Hematopoietic multipotent progenitor cell treated with erythropoietin and hydrocortisone succinate and interleukin-3 and kit ligand, for 17 days (in vitro differentiated cells): ENCODE measurements around the gene CYP2R1.
A peak's percentile ranks its signal among the peaks of the same experiment; 100 is the strongest.

Experiments used
- DNase-seq: peaks from one replicate; pipeline ENCODE4 v3.0.0-alpha.2; 2015; ENCODE audit warnings: low spot score

Gene CYP2R1

GRCh38 chr11:14892036-14892556 is at the start of gene CYP2R1:
Gene CYP2R1 (minus strand): TSS chr11:14892231. CDS start chr11:14892205, 26 bp downstream.
- DNase-seq, result peak; percentile 84

- no peak for DNase-seq
Measured at GRCh38 chr11:14938936-14939335, 46.9 kb upstream of the CYP2R1 start.

DNA sequence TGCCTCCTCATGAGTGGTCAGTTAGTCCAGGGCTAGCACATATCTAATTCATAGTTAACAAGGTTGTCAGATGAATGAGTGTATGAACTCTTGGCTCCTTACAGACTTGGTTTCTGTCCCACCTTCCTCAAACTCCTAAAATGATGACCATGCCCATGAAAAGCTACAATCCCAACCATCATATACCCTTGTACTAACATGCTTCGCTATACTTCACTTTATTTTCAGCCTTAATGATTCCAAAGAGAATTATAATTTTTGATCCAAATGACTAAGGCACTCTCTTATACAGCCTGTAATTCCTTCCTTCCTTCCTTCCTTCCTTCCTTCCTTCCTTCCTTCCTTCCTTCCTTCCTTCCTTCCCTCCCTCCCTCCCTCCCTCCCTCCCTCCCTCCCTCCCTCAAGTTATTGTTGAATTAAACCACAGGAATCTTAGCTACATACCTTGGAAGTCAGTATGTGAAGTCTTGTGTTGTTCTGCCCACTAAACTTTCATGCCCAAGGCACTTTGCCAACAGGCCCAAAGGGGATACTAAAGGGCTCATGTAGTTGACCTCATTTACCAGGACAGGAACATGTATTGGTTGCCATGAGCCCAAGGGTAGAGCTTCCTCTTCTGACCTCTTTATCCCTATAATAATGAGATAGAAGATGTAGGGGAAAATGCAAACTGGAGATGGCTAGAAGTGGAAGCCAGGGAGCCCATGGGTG is 42.8 kb upstream of the CYP2R1 start:
- DNase-seq, result no peak

- DNase-seq, result no peak
Measured at GRCh38 chr11:14932447-14932846, 40.4 kb upstream of the CYP2R1 start.

GRCh38 chr11:14930369-14930768 is 38.3 kb upstream of the CYP2R1 start:
- DNase-seq, result no peak

- DNase-seq, result no peak
Measured at GRCh38 chr11:14927146-14927545, 35.1 kb upstream of the CYP2R1 start.

DNA sequence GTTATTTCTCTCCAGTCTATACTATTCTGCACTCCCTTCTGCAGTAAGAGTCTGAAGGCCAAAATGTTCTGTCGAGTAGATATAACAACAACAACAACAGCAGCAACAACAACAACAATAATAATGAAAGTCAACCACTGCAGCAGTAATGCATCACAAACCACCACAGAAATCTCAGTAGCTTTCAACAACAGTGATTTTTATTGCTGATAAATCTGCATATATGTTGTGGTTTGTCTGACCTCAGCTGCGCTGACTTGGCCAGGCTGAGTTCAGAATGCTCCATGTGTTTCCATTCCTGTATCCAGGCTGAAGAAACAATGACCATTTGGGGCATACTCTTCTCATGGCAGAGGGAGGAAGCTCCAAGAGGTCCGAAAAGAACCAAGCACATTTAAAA is 32.3 kb upstream of the CYP2R1 start:
- DNase-seq, result no peak

DNA sequence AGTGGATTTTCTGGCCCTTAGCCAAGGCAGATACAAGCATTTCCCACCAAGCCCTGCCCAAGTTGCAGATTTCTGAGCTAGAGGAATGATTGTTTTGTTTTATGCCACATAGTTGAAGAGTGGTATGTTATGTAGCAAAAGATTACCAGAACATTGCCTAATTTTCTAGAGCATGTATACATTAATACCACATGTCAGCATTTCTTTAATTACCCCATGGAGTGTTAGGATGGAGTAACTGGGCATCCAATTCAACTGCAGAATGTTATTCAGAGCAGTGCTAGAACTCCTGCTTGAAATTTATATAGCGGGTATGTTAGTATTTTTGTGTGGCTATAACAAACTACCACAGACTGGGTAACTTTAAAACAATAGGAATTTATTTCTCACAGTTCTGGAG is 24.4 kb upstream of the CYP2R1 start:
- DNase-seq, result no peak

DNA sequence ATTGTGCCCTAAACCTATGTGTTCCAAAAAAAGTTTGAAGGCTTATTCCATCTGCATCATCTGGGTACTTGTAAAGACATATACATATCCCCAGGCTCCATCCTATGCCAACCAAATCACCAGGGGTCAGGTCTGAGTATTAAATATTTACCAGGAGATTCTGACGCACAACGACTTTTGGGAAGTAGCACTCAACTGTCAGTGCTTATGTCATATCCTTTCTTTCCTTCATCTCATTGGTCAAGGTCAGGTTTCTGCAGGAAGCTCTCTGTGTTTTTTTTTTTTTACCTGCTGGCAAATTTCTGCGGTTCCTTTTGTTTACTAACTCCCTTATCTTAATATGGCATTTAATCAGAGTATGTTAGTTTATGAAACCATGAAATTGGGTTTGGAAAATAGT is 22.5 kb upstream of the CYP2R1 start:
- DNase-seq, result no peak

- no peak for DNase-seq
Measured at GRCh38 chr11:14908214-14908880, 16.3 kb upstream of the CYP2R1 start.

DNA sequence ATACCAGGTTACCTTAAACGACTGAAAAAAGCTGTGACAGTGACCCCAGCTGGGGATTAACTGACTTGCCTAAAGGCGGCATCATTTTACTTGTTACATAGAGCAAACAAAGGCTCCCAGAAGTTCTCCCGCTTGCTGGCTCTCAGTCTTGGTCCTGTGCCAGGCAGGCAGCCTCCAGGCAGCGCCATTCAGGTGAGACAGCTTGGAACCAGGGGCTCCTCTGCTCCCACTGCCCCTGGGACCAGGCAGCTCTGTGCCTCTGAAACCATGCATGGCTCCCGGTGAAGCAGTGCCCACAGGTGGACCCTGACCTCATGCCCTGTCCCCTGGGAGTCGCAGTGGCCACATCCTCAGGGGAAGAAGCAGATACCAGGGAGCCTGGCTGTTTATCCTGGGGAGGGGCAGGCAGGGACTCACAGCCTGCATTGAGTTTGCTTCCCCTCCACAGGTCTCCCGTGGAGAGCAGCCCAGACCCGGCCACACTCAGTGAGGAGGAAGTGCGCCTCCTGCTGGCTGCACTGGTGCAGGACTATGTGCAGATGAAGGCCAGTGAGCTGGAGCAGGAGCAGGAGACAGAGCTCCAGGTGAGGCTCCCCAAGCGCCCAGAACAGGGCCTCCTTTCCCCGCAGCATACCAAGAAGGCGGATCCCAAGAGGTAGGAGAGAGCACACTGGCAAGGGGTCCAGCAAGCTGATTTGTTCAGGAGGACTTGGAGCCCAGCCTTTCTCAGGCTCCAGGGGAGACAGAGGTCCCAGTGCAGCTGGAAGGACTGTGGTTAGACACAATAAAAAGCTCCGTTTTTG is 15.6 kb upstream of the CYP2R1 start:
- peak; percentile 72 for DNase-seq

DNA sequence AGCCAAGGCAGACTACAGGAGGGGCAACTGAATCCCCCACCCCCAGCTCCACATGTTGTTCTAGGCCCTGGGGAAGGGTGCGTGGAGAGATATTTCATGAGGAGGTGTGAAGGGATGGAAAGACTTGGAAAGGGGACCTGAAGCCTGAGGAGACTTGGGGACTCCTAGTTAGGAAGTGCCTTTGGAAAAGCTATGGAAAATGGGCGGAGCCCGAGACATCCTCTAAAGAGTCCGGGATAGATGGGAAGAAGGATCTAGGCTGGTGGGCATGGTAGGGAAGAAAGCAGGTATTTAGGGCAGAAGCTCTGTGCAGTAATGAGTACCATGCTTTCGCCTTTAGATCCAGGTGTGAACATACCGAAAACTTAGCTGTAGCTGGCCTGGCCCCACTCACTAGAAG is 15.0 kb upstream of the CYP2R1 start:
- DNase-seq, result no peak

- DNase-seq, result no peak
Measured at GRCh38 chr11:14906578-14906977, 14.5 kb upstream of the CYP2R1 start.

- peak; percentile 7 for DNase-seq
Measured at GRCh38 chr11:14905104-14906033, 13.3 kb upstream of the CYP2R1 start.

- DNase-seq, result peak; percentile 64
Measured at GRCh38 chr11:14904745-14905103, 12.7 kb upstream of the CYP2R1 start.

- DNase-seq, result no peak
Measured at GRCh38 chr11:14902650-14903350, 10.8 kb upstream of the CYP2R1 start.

DNA sequence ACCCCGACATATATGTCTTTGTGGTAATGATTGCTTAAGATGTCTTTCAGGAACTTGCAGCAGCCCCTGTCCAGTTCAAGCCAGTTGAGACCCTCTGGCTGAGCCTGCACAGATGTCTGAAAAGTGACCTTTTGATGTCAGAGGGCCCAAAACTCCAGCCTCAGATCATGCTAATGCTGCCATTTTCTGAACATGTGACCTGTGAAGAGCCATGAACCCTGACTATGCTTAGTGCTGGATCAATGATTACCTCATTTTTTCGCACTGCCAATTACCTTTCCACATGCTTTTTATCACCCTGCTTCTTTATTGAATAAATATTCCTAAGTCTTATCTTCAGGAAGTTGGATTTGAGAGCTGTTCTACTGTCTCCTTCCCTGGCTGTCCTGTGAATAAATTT is 6.9 kb upstream of the CYP2R1 start:
- no peak for DNase-seq

DNA sequence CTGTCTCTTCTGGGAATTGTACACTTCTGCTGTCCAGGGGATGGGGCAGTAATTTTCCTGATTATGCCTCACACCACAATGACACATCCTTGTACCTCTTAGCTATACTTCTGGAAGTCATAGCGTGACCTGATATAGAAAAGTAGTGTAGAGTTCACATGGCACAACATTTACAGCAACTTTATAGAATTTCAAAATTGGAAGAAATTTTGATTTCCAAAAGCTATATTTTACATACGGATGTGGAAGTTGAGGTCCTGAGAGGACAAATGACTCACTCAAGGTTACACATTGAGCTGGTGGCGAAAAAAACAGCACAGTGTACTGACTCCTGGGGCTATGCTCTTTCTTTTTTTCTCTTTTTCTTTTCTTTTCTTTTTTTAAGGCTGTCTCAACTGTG is 6.3 kb upstream of the CYP2R1 start:
- no peak for DNase-seq

- DNase-seq, result no peak
Measured at GRCh38 chr11:14894657-14895598, 2.9 kb upstream of the CYP2R1 start.

DNA sequence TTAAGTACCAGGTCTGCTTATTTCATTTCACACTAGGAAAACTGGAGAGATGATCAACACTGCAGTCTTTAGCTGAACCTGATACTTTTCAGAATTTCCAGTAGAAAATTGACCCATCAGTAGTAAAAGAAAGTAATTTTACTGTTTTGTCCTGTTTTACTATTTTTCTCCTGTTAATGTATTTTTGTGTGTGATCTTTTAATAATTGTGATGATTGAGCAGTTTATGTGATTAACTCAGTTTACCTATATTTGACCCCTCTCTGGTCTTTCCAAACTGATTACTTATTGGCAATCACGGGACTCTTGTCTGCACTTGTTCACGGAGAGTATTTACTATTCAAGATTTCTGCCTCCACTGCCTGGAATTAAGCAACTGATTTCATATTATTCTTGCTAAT is 546 bp upstream of the CYP2R1 start:
- no peak for DNase-seq
